ENCODE results near the gene CRTC3. TPM values are rescaled to one million over a fixed set of nuclear protein-coding genes. Genes with fewer than 3 reads are reported as not detected.

CRTC3 gene
- total RNA-seq, 1 experiment from 2014 or later: 35.3 TPM

DNA sequence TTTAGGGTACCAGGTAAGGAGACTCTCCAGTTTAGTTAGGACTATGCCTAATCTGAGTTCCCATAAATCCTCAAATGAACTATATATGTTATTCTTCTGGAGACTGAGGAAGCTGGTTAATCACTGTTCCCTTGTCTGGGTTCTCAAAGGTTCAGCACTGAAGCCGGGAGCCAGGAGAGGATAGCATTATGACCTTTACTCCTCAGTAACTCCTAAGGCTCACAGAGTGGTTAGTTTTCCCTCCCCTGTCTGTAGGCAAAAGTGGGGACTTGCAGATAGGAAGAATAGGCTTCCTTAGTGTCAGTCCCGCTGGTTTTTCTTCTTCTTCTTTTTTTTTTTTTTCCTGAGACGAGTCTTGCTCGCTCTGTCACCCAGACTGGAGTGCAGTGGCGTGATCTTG, 50.4 kb downstream of the CRTC3 start:
- CTCF ChIA-PET: no interaction called here
- no peaks in the 10 kb centered on the region for H3K36me3 ChIP-seq (ENCODE audit: insufficient read depth, low read length, poor library complexity, severe bottlenecking)
- H3K27ac ChIP-seq (ENCODE audit: low read depth, low read length, poor library complexity, severe bottlenecking): no peak overlapping the region
- no peak for TF ChIP-seq EZH2 (IDR thresholded peaks at IDR 0.05; ENCODE audit: borderline replicate concordance, low read depth, low read length, poor library complexity, severe bottlenecking)
- TF ChIP-seq, protein P1, sequence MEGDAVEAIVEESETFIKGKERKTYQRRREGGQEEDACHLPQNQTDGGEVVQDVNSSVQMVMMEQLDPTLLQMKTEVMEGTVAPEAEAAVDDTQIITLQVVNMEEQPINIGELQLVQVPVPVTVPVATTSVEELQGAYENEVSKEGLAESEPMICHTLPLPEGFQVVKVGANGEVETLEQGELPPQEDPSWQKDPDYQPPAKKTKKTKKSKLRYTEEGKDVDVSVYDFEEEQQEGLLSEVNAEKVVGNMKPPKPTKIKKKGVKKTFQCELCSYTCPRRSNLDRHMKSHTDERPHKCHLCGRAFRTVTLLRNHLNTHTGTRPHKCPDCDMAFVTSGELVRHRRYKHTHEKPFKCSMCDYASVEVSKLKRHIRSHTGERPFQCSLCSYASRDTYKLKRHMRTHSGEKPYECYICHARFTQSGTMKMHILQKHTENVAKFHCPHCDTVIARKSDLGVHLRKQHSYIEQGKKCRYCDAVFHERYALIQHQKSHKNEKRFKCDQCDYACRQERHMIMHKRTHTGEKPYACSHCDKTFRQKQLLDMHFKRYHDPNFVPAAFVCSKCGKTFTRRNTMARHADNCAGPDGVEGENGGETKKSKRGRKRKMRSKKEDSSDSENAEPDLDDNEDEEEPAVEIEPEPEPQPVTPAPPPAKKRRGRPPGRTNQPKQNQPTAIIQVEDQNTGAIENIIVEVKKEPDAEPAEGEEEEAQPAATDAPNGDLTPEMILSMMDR (conservative IDR thresholded peaks at IDR 0.05; ENCODE audit: low read depth, low read length): no peak
- no peak for DNase-seq (ENCODE audit: low spot score)
- POLR2A ChIA-PET (ENCODE audit: low non-redundant PET): no interaction called here
- no peaks in the 10 kb centered on the region for H3K9me3 ChIP-seq (ENCODE audit: low read depth, low read length, poor library complexity, severe bottlenecking)
- H3K27me3 ChIP-seq (replicated peaks; ENCODE audit: insufficient read depth, low read depth, low read length, poor library complexity): no peaks in the 10 kb centered on the region
- H3K4me3 ChIP-seq (ENCODE audit: low read depth, low read length, poor library complexity, severe bottlenecking): no peak overlapping the region
- peaks cover 36% of the 10 kb centered on the region for H3K4me1 ChIP-seq (ENCODE audit: insufficient read depth, low read length, poor library complexity, severe bottlenecking)
- no TSS peak for BruUV-seq (replicated peaks)
- intact Hi-C loops (cut with micrococcal nuclease; ENCODE audit: unreplicated experiment): no loop called here

DNA sequence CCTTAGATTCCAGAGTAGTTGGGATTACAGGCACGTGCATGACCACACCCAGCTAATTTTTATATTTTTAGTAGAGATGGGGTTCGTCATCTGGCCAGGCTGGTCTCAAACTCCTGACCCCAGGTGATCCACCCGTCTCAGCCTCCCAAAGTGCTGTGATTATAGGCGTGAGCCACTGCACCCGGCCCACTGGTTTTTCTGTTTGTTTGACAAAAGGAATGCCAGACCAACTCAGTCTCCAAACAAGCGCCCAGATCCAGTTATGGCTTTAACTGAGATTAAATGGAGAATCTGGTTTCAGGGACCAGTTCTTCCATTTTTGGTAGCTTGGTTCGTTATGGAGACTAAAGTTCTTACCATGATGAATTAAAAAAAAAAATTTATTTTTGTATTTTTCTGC, 50.8 kb downstream of the CRTC3 start:
- Histone ChIP-seq H3K27me3 (replicated peaks; ENCODE audit: insufficient read depth, low read depth, low read length, poor library complexity) (no peaks in the 10 kb centered on the region), H3K4me3 (ENCODE audit: low read depth, low read length, poor library complexity, severe bottlenecking) (no peak overlapping the region), H3K27ac (ENCODE audit: low read depth, low read length, poor library complexity, severe bottlenecking) (no peak overlapping the region), H3K4me1 (ENCODE audit: insufficient read depth, low read length, poor library complexity, severe bottlenecking) (peaks cover 36% of the 10 kb centered on the region), H3K9me3 (ENCODE audit: low read depth, low read length, poor library complexity, severe bottlenecking) (no peaks in the 10 kb centered on the region), H3K36me3 (ENCODE audit: insufficient read depth, low read length, poor library complexity, severe bottlenecking) (no peaks in the 10 kb centered on the region)
- TF ChIP-seq EZH2 (IDR thresholded peaks at IDR 0.05; ENCODE audit: borderline replicate concordance, low read depth, low read length, poor library complexity, severe bottlenecking): no peak
- TF ChIP-seq, protein P1 (conservative IDR thresholded peaks at IDR 0.05; ENCODE audit: low read depth, low read length): no peak
- no peak for DNase-seq (ENCODE audit: low spot score)
- ChIA-PET POLR2A (ENCODE audit: low non-redundant PET) (no interaction called here), CTCF (no interaction called here)
- intact Hi-C loops (cut with micrococcal nuclease; ENCODE audit: unreplicated experiment): no loop called here
- no TSS peak for BruUV-seq (replicated peaks)

DNA sequence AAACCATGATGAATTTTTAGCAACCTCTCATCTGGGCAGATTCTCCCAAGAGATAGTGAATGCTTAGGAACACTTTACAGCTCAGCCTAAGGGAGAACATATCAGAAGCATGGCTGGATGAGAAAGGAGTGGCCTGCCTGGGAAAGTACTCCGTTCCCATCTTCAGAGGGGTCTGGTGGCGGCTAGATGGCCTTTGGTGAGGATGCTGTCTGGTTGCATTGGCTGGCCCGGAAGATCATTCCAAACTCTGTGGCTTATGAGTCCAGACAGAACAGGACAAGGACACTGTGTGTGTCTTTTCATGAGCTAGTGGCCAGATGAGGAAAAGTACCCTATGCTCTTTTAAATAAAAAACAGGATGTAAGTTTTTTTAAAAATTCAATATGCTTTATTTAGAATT, 51.2 kb downstream of the CRTC3 start:
- Histone ChIP-seq H3K36me3 (ENCODE audit: insufficient read depth, low read length, poor library complexity, severe bottlenecking) (no peaks in the 10 kb centered on the region), H3K27ac (ENCODE audit: low read depth, low read length, poor library complexity, severe bottlenecking) (no peak overlapping the region), H3K27me3 (replicated peaks; ENCODE audit: insufficient read depth, low read depth, low read length, poor library complexity) (no peaks in the 10 kb centered on the region), H3K4me1 (ENCODE audit: insufficient read depth, low read length, poor library complexity, severe bottlenecking) (peaks cover 36% of the 10 kb centered on the region), H3K4me3 (ENCODE audit: low read depth, low read length, poor library complexity, severe bottlenecking) (no peak overlapping the region), H3K9me3 (ENCODE audit: low read depth, low read length, poor library complexity, severe bottlenecking) (no peaks in the 10 kb centered on the region)
- no peak for DNase-seq (ENCODE audit: low spot score)
- ChIA-PET POLR2A (ENCODE audit: low non-redundant PET) (no interaction called here), CTCF (no interaction called here)
- TF ChIP-seq, protein P1 (conservative IDR thresholded peaks at IDR 0.05; ENCODE audit: low read depth, low read length): no peak
- no peak for TF ChIP-seq EZH2 (IDR thresholded peaks at IDR 0.05; ENCODE audit: borderline replicate concordance, low read depth, low read length, poor library complexity, severe bottlenecking)
- intact Hi-C loops (cut with micrococcal nuclease; ENCODE audit: unreplicated experiment): no loop called here
- no TSS peak for BruUV-seq (replicated peaks)

All from A673 (cell line).